Measurements from ENCODE around the gene EGFR.

Gene EGFR

GRCh38 chr7:55194522-55194921 is 175.7 kb downstream of the EGFR start:
- no peak for DNase-seq

DNA sequence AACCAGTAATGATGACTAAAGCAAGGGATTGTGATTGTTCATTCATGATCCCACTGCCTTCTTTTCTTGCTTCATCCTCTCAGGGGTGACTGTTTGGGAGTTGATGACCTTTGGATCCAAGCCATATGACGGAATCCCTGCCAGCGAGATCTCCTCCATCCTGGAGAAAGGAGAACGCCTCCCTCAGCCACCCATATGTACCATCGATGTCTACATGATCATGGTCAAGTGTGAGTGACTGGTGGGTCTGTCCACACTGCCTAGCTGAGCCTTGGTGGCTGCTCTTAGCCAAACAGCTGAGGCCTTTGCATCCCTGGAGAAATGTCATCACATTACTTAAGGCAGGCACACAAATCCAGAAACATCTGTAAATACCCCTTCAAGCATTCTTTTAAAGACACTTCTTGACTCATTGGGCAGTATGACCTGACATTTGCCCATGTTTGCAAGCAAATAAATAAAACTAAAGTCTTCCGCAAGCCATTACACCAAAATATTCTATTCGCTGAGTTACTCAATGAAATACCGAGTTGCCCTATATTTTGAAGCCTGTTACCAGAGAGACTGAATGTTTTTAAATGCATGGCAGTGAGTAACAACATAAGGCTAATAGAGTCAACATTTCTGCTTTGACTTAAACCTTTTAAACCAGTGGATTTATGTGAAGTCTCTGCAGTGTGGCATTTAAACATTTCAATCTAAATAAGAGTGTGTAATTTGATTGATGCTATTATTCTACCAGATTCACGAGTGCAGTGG is 180.0 kb downstream of the EGFR start:
- DNase-seq, result no peak

GRCh38 chr7:55199418-55199817 is 180.6 kb downstream of the EGFR start:
- DNase-seq, result no peak

DNA sequence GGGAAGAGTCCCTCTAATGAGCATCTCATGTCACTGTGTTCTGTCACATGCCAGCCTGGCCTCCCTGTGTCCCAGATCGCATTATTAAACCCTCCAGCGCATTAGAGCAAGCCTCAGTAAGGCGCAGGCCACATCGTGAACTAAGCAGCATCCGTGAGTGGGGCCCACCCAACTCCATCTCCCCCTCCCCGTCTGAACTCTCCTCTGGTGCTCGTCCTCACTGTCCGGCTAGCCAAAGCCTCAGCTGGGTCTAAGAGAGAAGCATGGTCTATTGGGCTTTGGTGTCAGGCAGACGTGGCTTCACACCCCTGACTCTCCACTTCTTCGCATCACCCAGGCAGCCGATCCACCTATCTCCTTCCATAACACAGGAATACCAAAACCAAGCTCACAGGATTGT is 181.6 kb downstream of the EGFR start:
- DNase-seq, result no peak

- no peak for DNase-seq
These were observed 183.5 kb downstream of the EGFR start for GRCh38 chr7:55202150-55202913.

DNA sequence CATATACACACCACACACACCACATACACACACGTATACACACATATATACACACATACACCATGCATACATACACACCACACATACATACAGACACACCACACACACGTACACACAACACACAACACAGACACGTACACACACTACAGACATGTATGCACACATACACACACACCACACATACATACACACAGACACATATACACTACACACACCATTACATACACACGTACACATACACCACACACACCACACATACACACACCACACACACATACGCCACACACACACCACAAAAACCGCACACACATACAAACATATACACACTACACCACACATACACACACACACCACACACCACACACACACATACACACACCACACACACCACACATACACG is 184.5 kb downstream of the EGFR start:
- DNase-seq, result no peak

- DNase-seq, result no peak
These were observed 186.5 kb downstream of the EGFR start for GRCh38 chr7:55205124-55205955.

DNA sequence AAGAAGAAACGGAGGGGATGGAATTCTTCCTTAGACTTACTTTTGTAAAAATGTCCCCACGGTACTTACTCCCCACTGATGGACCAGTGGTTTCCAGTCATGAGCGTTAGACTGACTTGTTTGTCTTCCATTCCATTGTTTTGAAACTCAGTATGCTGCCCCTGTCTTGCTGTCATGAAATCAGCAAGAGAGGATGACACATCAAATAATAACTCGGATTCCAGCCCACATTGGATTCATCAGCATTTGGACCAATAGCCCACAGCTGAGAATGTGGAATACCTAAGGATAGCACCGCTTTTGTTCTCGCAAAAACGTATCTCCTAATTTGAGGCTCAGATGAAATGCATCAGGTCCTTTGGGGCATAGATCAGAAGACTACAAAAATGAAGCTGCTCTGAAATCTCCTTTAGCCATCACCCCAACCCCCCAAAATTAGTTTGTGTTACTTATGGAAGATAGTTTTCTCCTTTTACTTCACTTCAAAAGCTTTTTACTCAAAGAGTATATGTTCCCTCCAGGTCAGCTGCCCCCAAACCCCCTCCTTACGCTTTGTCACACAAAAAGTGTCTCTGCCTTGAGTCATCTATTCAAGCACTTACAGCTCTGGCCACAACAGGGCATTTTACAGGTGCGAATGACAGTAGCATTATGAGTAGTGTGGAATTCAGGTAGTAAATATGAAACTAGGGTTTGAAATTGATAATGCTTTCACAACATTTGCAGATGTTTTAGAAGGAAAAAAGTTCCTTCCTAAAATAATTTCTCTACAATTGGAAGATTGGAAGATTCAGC is 187.6 kb downstream of the EGFR start:
- DNase-seq, result no peak

- DNase-seq, result no peak
These were observed 188.8 kb downstream of the EGFR start for GRCh38 chr7:55207436-55208125.

GRCh38 chr7:55209366-55209765 is 190.5 kb downstream of the EGFR start:
- DNase-seq, result no peak

DNA sequence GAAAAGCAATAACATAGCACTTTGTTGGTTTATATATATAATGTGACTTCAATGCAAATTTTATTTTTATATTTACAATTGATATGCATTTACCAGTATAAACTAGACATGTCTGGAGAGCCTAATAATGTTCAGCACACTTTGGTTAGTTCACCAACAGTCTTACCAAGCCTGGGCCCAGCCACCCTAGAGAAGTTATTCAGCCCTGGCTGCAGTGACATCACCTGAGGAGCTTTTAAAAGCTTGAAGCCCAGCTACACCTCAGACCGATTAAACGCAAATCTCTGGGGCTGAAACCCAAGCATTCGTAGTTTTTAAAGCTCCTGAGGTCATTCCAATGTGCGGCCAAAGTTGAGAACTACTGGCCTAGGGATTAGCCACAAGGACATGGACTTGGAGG is 191.4 kb downstream of the EGFR start:
- DNase-seq, result no peak

- no peak for DNase-seq
These were observed 191.9 kb downstream of the EGFR start for GRCh38 chr7:55210716-55211115.

DNA sequence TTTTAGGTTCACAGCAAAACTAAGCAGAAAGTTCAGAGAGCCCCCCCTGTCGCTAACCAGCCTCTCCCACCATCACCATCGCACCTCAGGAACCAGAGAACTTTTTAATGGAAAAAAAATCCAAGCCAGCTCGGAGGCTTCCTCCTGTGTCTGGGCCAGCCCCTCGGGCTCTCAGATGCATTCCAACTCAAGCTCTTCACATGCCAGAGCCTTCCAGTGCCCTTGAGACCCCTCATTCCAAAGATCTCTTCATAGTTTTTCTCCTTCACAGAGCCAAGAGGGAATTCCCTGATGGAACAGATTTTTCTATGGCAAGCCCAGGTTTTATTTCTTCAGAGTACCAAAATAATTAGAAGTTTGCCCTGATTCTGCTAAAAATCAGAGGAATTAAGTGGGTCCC is 192.9 kb downstream of the EGFR start:
- DNase-seq, result no peak

- no peak for DNase-seq
These were observed 193.4 kb downstream of the EGFR start for GRCh38 chr7:55212176-55212575.

GRCh38 chr7:55212838-55213237 is 194.0 kb downstream of the EGFR start:
- DNase-seq, result no peak

GRCh38 chr7:55214707-55215106 is 195.9 kb downstream of the EGFR start:
- DNase-seq, result no peak

- no peak for DNase-seq
These were observed 204.2 kb downstream of the EGFR start for GRCh38 chr7:55223023-55223422.

DNA sequence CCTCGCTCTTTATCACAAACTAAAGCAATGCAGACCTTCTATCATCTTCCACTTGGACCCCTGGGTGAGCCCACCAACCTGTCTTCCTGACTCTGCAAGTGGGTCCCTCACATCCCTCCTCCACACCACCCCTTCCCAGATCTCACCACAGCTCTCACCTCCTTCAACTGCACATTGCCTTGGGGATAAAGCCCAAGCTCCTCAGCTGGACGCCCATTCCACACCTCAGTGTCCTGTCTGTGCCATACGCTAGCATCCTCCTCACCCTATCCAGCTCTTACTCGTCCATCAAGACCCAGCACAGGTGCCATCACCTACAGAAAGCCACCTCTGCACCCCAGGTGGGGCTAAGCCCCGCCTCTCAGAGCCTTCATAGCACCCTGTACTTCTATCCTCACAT is 205.3 kb downstream of the EGFR start:
- DNase-seq, result no peak

- no peak for DNase-seq
These were observed 206.0 kb downstream of the EGFR start for GRCh38 chr7:55224810-55225209.

- no peak for DNase-seq
These were observed 211.2 kb downstream of the EGFR start for GRCh38 chr7:55230014-55230413.

DNA sequence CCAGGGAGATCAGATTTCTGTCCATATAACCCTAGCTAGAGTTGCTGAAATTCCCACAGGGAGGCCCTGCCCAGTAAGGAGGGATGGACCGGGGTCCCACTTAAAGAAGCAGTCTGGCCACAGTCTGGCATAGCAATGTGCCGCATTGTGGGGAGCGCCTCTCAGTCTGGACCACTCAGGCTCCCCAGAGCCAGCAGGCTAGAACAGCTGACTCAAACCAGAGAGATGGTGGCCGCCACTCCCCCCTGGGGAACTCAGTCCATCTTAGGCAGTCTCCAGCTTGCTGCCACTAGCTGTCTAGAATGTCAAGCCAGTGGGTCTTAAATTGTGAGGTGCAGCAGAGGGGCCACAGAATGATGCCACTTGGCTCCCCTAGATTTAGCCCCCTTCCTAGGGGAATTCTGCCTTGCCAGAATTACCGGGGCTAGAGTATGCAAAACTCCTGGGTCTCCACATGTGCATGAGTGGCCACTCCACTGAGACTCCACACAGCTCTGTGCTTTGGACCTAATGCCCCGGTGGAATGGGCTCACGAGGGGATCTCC is 213.0 kb downstream of the EGFR start:
- DNase-seq, result no peak

DNA sequence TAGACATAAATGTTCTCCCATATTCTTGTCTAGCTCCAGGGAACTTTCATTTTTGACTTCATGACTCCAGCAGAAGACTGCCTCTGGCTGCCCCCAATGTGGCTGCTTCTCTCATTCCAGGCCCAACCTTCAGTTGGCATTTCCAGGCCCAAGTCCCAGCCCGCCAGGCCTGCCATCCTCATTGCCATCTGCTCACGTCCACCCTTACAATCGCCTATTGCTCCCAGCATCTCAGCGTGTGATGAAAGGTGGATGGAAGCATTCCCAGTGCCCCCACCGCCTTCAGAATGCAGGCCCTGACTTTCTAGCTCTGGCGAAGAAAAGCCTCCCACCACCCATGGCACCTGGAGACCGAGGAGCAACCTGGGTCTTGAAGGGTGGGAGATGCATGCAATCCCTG is 214.2 kb downstream of the EGFR start:
- DNase-seq, result no peak
